ENCODE data around the gene LYST.

LYST gene

DNA sequence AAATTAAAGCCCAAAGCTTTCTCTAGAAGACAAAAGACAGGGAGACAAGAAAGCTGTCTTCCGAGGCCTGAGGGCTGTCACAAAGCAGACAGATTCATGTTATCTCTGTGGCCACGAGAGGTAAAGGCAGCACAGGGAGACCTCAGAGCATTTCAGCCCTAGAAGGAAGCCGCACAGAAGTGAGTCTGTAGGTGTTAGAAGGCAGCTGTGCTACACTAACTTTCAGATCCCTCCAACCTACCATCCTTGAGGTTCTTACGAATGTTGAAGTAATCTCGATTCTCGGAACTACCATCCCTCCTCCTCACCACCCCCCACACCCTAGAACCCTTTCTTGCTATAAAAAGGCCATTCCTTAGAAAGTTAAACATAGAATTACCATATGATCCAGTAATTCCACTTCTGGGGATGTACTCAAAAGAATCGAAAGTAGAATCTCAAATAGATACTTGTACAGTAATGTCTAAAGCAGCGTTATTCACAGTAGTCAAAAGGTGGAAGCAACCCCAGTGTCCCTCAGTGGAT, 21.5 kb upstream of the LYST start:
- peak; percentile 30 to 68 for DNase-seq (ENCODE audit: low read depth in 2 of 2)

DNA sequence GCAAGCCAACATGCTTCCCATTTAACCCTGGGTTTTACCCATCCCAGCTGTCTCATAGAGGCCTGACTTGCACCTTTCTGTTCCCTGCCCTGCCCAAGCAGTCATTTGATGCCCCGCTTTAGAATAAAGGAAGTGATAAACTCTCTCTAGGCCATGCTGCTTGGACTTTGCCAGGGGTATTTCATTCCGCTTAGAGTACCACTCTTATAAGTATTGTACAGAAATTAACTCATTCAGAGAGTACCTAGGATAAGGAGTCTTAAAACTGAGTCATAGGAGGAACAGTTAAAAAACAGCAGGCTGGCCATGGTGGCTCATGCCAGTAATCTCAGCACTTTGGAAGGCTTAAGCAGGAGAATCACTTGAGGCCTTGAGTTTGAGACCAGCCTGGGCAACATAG, 21.0 kb upstream of the LYST start:
- no peak for DNase-seq (ENCODE audit: low read depth in 2 of 2)

DNA sequence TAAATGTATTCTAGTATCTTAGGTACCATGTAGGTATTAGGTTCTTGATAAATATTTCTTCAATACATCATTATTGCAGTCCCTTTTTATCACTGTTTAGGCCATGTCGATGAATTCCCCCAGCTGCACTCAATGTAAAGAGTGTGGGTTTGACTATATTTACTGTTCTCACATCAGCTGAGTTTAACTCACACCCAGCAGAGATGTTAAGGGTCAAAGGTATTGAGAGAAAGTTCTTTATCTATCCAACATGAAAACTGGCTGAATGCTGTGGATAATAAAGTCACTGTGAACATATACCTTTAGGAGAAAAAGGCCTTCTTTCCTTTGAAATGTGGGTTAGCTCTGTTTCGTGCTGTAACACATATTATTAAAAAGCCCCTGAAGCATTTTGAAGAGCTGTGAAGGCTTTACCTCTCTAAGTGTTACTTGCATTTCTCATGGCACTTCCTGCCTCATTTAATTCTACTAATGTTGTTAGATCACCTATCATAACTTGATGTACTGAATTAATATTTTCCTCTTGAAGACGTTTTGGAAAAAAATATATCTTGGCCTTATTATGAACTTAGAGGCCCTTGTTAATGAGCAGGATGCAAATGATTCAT, 19.1 kb upstream of the LYST start:
- DNase-seq (ENCODE audit: low read depth in 2 of 2): no peak

DNA sequence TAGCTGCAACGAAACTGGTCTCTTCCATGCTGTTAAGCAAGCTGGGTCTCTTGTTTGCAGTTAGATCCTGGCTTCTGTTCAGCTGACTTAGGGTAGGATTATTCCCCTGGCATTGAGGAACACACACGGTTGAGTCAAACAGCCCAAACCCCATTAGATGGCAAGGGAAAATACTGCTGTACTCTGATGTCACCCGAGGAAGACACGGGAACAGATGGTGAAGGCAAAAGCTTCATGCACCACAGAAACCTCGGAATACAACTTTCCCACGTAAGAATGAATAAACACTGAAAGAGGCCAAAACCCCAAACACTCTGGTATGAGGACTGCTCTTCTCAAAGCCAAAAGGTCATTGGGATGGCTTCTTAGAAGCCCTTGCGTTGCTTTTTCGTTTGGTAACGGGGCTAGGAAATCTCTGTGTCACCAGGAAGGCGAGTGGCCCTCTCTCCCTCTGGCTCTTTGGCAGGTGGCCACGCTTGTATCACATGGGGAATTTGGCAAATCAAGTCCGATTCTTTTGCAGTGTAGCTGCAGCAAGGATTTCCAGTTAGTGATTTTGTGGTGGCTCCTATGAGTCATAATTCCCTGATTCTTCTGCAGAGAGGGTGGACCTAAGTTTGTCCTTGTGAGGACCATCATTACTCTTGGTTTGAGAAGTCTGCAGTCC, 16.7 kb upstream of the LYST start:
- no peak for DNase-seq (ENCODE audit: low read depth in 2 of 2)

DNA sequence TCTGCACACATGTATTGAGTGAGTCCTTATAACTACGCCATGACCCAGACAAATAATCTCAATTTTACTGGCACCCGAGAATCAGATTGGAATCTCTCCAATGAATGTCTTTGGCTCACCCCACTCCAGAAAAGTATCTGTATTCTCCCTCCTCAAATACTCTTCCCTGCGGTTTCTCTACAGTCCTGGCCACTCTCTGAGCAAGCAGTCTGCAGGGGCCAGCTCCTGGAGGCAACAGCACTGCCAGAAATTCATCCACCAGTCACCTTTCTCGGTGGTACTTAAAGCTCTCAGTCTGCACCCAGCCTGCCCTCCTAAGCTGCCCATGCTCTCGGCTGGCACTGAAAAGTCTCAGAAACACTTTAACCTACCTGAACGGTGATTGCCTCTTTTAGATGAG, 16.1 kb upstream of the LYST start:
- no peak for DNase-seq (ENCODE audit: low read depth in 2 of 2)

DNA sequence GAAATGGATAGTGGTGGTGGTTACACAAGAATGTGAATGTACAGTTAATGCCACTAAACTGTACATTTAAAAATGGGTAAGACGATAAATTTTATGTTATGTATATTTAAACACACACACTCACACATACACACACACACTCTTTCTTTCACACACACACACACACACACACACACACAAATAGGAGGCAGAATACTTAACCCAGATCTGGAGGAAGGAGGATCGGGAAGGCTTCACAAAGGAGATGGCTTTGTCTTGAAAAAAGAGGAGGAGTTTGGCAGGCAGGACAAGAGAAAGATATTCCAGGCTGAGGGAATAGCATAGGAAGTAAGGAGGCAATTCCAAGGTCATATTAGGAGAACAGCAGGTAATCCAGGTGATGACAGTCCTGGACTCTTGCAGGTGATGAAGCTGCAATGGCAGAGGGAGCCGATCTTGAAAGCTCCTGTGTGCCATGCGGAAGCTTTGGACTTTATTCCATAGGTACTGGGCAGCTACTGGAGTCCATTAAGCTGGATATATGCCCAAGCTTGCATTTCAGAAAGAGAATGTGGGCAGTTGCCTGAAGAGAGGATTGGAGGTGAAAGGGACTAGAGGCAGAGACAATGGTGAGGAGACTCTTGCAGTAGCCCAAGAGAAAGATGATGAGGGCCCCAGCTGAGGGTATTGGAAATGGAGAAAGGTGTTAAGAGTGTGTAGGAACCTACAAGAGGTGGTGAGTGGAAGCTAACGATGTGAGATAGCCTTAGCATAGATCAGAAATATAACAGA, 15.4 kb upstream of the LYST start:
- DNase-seq (ENCODE audit: low read depth in 2 of 2): no peak

DNA sequence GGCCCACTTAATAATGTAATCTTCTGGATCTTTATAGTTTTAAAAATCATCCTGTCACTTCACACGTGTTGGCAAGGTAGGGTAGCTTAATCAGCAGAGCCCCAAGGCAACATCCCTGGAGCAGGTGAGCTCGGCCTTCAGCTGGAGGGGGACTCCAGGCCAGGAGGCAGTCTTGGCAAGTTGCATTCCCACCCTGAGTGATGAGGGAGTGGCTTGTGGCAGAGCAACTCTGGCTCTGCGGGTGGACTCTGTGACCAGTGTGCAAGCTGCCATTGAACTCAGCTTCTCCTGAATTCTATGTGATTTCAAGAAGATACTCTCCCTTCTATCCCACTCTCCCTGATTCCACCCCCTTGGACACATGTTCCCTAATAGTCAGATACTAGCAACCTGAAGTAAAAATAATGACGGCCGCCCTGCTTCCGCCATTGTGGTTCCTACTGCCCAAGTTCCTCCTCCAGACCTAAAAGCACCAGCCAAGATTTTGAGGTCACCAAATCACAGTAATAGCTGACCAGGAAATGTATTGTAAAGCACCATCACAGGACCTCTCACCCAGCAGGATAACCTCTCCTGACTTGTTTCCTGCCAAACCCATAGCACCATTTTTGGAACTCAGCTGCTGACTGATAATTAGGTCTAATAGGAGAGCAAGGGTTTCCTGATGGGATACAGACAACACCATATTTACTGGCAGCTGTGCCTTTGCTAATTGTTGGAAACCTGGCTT, 11.5 kb upstream of the LYST start:
- DNase-seq (ENCODE audit: low read depth in 2 of 2): no peak

DNA sequence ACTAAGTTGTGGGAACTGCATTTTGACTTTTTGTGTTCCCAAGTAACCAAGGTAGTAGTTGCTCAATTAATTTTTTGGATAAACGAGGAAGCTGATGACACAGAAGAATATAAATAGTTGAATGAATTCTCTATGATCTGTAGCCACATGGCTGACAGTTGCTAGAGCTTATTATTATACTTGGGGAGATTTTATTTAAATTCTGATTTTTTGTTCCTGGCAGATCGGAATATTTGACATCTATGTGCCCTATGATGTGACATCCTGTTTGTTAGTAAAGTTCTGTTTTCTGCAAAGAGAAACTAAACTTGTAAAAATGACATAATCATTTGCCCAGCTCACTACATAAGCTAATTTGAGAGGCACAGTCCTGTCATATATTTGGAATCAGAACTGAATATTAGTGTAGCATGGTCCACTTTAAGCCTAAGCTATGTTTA, 9.7 kb upstream of the LYST start:
- no peak for DNase-seq (ENCODE audit: low read depth in 2 of 2)

DNA sequence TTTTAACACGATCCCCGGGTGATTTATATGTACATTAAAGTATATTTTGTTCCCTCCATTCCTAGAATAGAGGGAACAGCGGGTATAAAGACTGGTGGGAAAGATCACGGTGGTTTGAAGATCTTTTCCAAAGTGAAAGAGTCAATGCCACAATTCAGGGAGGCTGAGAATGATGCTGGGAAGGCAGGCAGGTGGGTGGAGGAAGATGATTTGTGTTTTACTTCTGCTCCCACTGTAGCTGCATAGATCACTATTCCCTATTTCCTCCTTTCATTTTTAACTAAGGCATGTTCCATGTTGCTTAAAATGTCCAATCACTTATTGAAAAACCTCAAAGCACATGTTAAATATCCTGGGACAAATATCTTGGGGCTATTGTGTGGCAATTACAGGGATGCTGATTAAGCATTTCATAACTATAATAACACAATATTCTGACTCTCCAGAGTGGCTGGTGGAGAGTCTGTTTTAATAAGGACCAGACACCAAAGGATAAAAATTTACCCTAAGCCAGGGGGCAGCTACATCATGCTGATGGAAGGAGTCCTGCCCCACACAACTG, 8.4 kb upstream of the LYST start:
- DNase-seq (ENCODE audit: low read depth in 2 of 2): no peak

DNA sequence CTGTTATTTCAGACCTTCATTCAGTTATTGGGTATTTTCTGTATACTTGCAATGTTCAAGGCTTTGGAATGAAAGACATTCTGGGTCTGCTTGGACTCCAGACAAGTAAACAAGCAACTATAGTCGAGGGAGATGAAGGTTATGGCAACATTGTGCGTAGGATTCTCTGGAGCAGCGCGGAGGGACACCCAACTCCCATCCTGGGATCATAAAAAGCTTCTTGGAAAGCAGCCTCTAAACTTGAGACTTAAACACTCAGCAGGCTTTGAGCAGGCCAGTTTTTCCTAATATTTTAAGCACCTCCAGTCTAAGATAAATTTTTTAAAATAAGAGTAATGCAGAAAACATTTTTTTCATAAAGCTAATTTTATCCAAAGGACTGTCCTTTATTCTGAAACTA, 7.6 kb upstream of the LYST start:
- DNase-seq (ENCODE audit: low read depth in 2 of 2): no peak

DNA sequence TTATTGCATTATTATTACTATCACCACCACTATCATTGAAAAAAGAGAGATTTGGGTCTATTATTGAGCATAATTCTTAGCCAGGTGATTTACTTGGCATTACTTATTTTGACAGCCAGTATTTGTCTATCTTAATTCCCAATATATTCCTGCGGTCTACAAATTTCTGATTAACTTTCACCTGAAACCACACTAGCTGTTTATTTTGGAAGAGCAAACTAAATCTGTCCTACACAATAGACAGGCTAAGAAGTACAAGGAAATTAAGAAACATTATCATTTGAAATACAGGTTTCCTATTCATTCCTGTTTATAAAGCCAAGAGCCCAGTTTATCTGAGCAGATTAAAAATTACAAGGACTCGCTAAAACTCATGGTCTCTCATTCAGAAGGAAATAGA, 6.9 kb upstream of the LYST start:
- DNase-seq (ENCODE audit: low read depth in 2 of 2): no peak

DNA sequence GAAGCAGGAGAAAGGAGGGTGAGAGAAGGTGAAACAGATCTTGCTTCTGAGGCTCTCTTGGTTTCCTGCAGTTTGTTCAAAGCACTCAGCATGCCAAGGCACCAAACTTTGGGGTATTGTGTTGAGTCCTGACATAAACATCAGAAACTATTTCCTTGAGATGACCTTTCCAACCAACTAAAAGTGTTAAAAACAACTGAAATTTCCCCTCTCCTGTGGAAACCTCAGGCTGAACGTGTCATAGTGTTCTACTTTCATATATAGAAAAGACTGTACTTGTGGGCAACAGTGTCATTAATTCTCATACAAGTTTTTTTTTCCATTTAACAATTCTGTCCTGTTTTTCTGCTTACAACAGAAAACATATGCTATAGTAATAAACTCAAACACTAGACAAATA, 6.3 kb upstream of the LYST start:
- no peak for DNase-seq (ENCODE audit: low read depth in 2 of 2)

DNA sequence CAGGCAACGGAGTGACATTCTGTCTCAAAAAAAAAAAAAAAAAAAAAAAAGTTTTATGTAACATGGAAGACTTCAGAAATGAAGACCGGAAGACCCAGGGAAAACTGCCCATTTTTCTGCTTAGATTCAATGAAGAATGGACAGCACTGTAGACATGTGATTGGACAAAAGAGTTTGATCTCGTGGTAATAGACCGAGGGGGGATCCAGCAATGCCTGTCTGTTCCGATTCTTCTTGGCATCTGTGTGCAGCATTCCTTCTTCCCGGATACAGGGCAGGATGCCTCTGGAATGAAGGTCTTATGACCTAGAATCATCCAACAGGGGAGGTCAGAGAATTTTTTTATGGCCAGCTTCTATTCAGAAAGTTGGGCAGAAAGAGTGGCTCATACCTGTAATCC, 5.6 kb upstream of the LYST start:
- DNase-seq (ENCODE audit: low read depth in 2 of 2): no peak

DNA sequence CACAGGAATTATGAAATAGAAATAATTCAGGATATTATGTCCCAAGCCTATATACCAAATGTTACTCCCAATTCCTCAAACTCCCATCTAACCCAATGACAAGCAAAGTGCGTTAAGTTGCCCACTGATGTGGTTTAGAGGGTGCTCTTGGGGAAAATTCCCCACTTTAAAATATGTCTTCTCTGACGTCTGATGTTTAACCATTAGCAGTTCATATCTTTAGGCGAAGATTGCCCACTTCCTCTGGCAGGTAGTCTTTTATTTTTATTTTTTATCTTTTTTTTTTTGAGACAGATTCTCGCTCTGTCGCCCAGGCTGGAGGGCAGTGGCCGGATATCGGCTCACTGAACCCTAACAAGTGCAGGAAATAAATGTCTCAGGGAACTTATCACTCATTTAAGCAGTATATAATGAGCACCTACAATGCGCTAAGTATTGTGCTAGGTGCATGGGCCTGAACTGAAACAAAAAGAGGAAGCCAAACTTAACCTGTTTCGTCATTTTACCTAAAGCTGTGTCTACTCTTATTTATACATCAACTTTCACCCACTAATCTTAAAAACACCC, 1.3 kb upstream of the LYST start:
- DNase-seq (ENCODE audit: low read depth in 2 of 2): no peak

DNA sequence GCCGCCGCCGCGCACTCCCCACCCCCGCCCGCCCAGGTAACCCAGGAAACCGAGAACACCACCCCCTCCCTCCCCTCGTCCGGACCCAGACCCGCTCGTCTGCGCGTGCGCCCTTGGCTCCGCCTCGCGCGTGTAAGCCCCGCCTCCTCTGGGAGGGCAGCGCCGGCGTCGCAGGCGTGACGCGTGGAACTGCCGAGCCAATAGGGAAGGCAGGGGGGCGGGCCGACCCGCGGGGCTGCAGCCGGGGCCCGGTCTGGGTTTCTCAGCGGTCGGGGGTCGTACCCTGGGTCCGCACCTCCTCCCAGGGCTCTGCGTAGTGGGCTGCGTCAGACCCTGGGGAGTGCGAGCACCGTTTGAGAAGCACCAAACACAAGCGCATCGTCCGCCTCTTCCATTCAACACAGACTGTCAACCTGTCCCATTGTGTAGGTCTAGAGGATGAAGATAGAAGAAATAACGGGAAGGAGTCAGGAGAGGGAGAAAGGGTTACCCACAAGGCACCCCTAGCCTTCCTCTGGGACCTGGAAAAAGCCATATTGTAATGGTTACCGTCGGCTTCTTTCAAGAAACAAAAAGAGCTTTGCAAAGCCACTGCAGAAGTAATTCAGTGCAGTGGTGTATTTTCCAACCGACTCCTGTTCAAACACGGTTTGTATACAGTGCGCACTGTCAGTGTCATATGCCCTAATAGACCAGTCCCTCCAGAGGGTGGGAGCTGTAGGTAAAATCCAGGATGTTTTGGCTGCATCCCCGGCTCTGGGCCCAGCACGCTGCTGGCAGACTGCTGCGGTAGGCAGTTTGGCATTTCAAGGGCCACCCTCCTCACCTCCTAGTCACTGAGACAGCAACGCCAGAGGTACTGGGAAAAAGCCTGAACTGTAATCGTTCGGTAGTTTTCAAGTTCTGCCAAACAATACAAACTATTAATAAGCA, 473 bp upstream of the LYST start:
- peak; percentile 95 to 97 for DNase-seq (ENCODE audit: low read depth in 2 of 2)

DNA sequence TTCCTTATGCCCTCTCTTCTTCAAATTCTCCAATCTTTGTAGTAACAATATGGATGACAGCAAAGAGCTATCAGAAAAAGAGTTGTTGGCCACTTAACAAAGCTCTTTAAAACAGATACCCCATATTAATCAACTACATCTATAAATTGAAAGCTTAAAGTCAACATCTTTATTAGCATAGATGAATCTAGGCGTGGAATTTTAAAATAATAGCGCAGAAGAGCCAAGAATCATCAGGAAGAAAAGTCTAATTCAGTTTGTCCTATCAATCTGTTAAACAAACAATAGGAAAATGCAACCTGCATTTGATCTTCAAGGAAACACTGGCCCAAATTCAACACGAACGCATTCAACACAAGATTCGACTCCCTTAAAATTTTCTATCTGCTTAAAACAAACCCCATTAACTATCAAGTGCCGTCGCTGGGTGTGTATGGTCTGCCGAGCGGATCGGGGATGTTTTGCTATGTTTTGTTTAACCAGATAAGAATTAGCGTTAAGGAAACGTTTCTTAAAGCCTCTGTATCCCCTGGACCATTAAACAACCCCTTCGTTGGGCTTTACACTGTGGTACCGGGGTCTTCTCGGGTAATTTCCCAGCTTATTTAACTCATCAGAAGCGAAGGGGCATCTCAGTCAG, 1.0 kb downstream of the LYST start:
- DNase-seq (ENCODE audit: low read depth in 2 of 2): no peak

DNA sequence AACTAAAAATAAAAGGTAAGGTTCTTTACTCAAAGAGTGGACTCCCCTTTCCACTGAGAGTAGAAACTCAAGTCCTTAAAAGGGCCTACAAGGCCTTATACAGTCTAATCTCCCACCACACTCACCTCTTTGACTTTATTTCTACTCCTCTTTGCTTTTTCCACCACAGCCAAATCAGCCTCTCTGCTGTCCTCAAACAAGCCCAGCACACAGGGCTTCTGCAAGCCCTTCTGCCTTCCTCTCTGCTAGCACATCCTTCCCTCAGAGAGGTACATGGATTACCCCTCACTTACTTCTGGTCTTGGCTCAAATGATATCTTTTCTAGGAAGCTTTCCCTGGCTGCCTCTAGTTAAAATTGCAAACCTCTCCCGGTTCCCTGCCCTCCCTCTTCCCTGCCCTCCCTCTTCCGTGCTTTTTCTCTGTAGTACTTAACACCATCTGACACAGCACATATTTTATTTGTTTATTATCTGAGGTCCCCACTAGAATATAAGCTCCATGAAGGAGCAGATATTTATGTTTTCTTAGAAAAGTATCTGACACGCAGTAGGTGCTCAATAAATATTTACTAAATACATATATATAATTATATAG, 1.7 kb downstream of the LYST start:
- no peak for DNase-seq (ENCODE audit: low read depth in 2 of 2)

DNA sequence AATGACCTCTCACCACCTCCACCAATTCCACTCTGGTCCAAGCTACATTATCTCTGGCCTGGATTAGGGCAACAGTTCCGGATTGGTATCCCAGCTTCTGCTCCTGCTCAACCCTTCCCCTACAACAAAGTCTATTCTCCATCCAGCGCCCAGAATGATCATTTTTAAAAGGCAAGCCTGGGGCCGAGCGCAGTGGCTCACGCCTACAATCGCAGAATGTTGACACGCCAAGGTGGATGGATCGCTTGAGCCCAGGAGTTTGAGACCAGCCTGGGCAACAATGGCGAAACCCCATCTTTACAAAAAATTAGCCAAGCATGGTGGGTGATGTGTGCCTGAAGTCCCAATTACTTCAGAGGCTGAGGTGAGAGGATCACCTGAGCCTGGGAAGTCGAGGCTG, 2.2 kb downstream of the LYST start:
- no peak for DNase-seq (ENCODE audit: low read depth in 2 of 2)

DNA sequence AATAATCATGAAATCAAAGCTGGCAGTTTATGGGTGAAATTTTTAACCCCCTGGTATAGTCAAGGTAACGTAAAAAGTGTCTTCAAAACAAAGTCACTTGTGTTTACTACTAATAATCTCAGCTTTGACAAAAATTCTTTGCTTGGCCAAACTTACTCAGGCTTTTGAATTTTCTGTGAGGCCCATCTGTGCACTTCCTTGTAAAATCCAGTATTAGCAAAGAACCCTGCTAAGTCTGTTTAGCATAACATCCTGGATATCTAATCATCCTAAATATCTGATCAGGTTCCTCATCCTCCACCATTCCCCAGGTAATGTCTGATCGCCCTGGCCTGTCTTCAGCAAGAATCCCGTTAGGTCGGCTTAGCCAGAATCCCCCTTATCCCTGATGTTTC, 3.0 kb downstream of the LYST start:
- DNase-seq (ENCODE audit: low read depth in 2 of 2): no peak

DNA sequence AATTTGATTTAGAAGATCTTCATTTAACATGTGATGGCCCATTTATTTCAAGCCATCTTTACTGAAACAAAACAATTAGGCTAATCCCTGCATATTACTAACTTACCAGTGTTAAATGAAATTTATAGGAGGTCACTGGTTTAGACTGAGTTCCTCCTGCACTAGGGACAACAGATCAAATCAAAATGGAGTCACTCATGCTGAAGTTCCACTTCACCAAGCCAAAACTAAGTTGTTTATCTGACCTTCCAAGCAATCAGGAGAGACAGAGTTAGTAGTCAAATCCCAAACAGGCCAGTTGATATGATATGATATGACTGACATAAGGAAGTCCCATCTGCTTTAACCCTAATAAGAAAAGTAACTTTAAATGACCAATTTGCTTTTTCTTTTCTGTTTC, 4.8 kb downstream of the LYST start:
- no peak for DNase-seq (ENCODE audit: low read depth in 2 of 2)
